ENCODE data around the gene RPS2.
"Not testable (repeated sequence)": the region's sequence is repeated elsewhere in the genome, so short reads cannot be mapped to it uniquely, and the experiment has no call there.

- not testable (repeated sequence) for TF ChIP-seq CTCF (IDR thresholded peaks at IDR 0.05; ENCODE audit: insufficient read depth, low read length, poor library complexity, severe bottlenecking); EZH2phosphoT487 (conservative IDR thresholded peaks at IDR 0.05; ENCODE audit: low read length)
Observed at GRCh38 chr16:1957434-1958142, 7.0 kb downstream of the RPS2 start.
